CD4-positive, alpha-beta T cell treated with Interleukin-17A for 4 hours (primary cell): ENCODE results near the gene FAM234B.

ENCODE experiments used
- DNase-seq: peaks from one replicate; pipeline ENCODE4 v3.0.0-alpha.2; 2020; ENCODE audit warnings: mixed read lengths

Gene FAM234B

GRCh38 chr12:13121568-13121967 is 77.4 kb downstream of the FAM234B start:
- no peak for DNase-seq

- no peak for DNase-seq
Observed at GRCh38 chr12:13124656-13125505, 80.7 kb downstream of the FAM234B start.

- DNase-seq, result no peak
Observed at GRCh38 chr12:13125996-13126395, 81.8 kb downstream of the FAM234B start.

GRCh38 chr12:13126494-13126893 is 82.3 kb downstream of the FAM234B start:
- DNase-seq, result no peak

GRCh38 chr12:13127444-13127843 is 83.3 kb downstream of the FAM234B start:
- no peak for DNase-seq

GRCh38 chr12:13128291-13128965 is 84.2 kb downstream of the FAM234B start:
- DNase-seq, result no peak

GRCh38 chr12:13130981-13131380 is 86.8 kb downstream of the FAM234B start:
- no peak for DNase-seq
